Nephron (organoid): ENCODE measurements around the gene SHOC1.
"Not testable (repeated sequence)": the region's sequence is repeated elsewhere in the genome, so short reads cannot be mapped to it uniquely, and the experiment has no call there.

Experiments used
- H3K27ac Mint-ChIP-seq, 3 experiments: 2 replicates each; pipeline ENCODE4 v1.8.0; 2020; ENCODE audit warnings: mixed read lengths in 3 of 3, mild to moderate bottlenecking in 2 of 3, moderate library complexity in 1 of 3
- H3K27me3 Mint-ChIP-seq: 2 replicates; pipeline ENCODE4 v1.8.0; 2021; ENCODE audit warnings: low read depth, mild to moderate bottlenecking, moderate library complexity, mixed read lengths
- H3K36me3 Mint-ChIP-seq: 2 replicates; pipeline ENCODE4 v1.8.0; 2020; ENCODE audit warnings: low read depth, mixed read lengths
- H3K4me1 Mint-ChIP-seq: 2 replicates; pipeline ENCODE4 v1.8.0; 2020; ENCODE audit warnings: mixed read lengths
- H3K4me3 Mint-ChIP-seq, 3 experiments: 2 replicates each; pipeline ENCODE4 v1.8.0; 2020; ENCODE audit warnings: mild to moderate bottlenecking in 3 of 3, mixed read lengths in 3 of 3, moderate library complexity in 2 of 3
- H3K9me3 Mint-ChIP-seq: 2 replicates; pipeline ENCODE4 v1.8.0; 2020; ENCODE audit warnings: mixed read lengths
- CTCF ChIP-seq, 3 experiments: fragments of 200-600 bp; sonication (generic); IDR thresholded peaks; one replicate each; pipeline ENCODE4 v1.5.0; 2021; ENCODE audit warnings: antibody characterized with exemption in 3 of 3; ENCODE audit not compliant: unreplicated experiment in 3 of 3

The SHOC1 gene

DNA sequence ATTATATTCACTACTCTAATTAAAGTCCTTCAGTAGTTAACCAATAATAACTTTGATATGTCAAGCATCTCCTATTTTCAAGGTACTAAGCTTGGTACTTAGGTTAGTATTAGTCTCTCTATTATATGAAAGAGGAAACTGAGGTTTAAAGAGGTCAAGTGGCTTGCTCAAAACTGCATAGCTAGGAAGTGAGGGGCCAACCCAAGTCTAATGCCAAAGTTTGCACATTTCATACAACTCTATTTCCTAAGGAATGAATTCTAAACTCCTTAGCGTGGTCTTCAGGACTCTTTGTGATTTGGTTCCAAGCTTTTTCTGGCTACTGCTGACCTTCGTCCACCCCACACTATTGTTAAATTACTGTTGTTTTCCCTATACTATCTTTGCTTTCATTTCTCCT lies 9.9 kb upstream of the SHOC1 start:
- no peaks in the 10 kb centered on the region for H3K4me1 Mint-ChIP-seq
- H3K27ac Mint-ChIP-seq, result no peak overlapping the region
- no peak for TF ChIP-seq CTCF (IDR thresholded peaks at IDR 0.05; ENCODE audit: unreplicated experiment in 3 of 3)
- H3K27me3 Mint-ChIP-seq, result no peaks in the 10 kb centered on the region
- no peaks in the 10 kb centered on the region for H3K36me3 Mint-ChIP-seq
- H3K4me3 Mint-ChIP-seq, result no peak overlapping the region
- no peaks in the 10 kb centered on the region for H3K9me3 Mint-ChIP-seq

DNA sequence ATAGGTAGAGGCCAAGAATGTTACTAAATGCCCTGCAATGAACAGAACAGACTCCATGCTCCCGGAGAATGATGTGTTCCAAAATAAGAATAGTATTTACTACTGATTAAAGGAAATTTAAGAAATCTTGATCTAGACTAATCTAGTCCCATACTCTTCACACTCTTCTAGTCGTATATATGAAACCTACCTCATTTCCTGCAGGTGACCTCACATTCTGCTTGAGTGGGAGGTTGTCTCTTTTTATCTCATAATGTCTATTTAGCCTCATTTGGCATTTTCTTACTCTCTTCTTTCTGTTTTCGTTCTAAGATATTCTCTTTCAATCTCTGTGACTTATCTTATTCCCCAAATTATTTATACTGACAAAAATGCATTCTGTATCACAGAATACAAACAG lies 9.2 kb upstream of the SHOC1 start:
- Mint-ChIP-seq H3K27ac (no peak overlapping the region), H3K9me3 (no peaks in the 10 kb centered on the region), H3K4me1 (no peaks in the 10 kb centered on the region), H3K27me3 (no peaks in the 10 kb centered on the region), H3K4me3 (no peak overlapping the region), H3K36me3 (no peaks in the 10 kb centered on the region)
- TF ChIP-seq CTCF (IDR thresholded peaks at IDR 0.05; ENCODE audit: unreplicated experiment in 3 of 3), result no peak

- H3K27ac Mint-ChIP-seq, result peak overlapping the region in 2 of 3 experiments; percentile 53 to 93
- no peaks in the 10 kb centered on the region for H3K27me3 Mint-ChIP-seq
- H3K36me3 Mint-ChIP-seq, result no peaks in the 10 kb centered on the region
Observed at GRCh38 chr9:111799915-111800526, 5.3 kb upstream of the SHOC1 start.

DNA sequence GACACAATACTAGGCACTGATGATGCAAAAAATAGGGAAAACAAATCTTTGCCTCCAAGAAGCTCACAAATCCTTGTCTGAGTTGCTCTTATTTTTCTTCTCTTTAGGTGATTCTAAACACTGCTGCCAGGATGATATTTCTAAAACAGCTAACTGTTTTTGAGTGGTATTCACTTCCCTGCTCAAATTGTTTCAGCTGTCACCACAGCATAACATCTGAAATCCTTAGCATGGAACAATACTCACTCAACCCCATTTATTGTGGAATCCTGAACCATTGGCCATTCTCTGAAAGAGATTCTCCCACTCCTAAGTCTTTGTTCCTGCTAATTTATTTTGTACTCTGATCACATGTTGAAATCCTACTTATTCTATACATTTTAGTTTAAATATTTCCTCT lies 4.8 kb upstream of the SHOC1 start:
- no peaks in the 10 kb centered on the region for H3K27me3 Mint-ChIP-seq
- no peak for TF ChIP-seq CTCF (IDR thresholded peaks at IDR 0.05; ENCODE audit: unreplicated experiment in 3 of 3)
- no peak overlapping the region for H3K4me3 Mint-ChIP-seq
- peaks cover 3% of the 10 kb centered on the region for H3K36me3 Mint-ChIP-seq
- H3K9me3 Mint-ChIP-seq, result no peaks in the 10 kb centered on the region
- peak overlapping the region in 1 of 3 experiments; percentile 93 for H3K27ac Mint-ChIP-seq
- no peaks in the 10 kb centered on the region for H3K4me1 Mint-ChIP-seq

More at GRCh38 chr9:111799915-111800526, 5.3 kb upstream of the SHOC1 start:
- no peak for TF ChIP-seq CTCF (IDR thresholded peaks at IDR 0.05; ENCODE audit: unreplicated experiment in 3 of 3)
- Mint-ChIP-seq H3K9me3 (no peaks in the 10 kb centered on the region), H3K4me1 (no peaks in the 10 kb centered on the region), H3K4me3 (no peak overlapping the region)

DNA sequence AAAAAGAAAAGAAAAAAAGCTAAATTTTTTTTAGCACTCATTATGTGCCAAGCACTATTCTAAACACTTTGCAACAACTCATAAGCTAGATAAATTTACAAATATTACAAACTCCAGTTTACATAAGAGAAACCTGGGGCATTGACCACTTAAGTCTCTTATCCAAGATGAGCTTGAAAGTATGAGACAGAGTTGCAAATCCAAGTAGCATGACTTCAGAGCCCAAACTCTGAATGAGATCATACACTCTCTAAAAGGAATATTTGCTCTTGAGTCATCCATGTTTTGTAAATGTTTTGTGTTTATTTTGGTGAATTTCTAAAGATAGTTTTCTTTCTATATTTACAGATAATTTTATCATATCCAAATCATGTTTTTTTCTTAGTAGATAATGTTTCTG lies 4.0 kb upstream of the SHOC1 start:
- H3K4me3 Mint-ChIP-seq, result no peak overlapping the region
- no peaks in the 10 kb centered on the region for H3K27me3 Mint-ChIP-seq
- TF ChIP-seq CTCF (IDR thresholded peaks at IDR 0.05; ENCODE audit: unreplicated experiment in 3 of 3), result no peak
- no peaks in the 10 kb centered on the region for H3K4me1 Mint-ChIP-seq
- no peak overlapping the region for H3K27ac Mint-ChIP-seq
- no peaks in the 10 kb centered on the region for H3K9me3 Mint-ChIP-seq
- peaks cover 3% of the 10 kb centered on the region for H3K36me3 Mint-ChIP-seq

GRCh38 chr9:111795557-111795839 lies 761 bp upstream of the SHOC1 start:
- Mint-ChIP-seq H3K36me3 (peaks cover 8% of the 10 kb centered on the region), H3K9me3 (no peaks in the 10 kb centered on the region), H3K4me3 (no peak overlapping the region), H3K4me1 (no peaks in the 10 kb centered on the region), H3K27me3 (no peaks in the 10 kb centered on the region), H3K27ac (no peak overlapping the region)
- no peak for TF ChIP-seq CTCF (IDR thresholded peaks at IDR 0.05; ENCODE audit: unreplicated experiment in 3 of 3)

- H3K36me3 Mint-ChIP-seq, result peaks cover 18% of the 10 kb centered on the region
- H3K27ac Mint-ChIP-seq, H3K4me1 Mint-ChIP-seq, H3K9me3 Mint-ChIP-seq, H3K27me3 Mint-ChIP-seq, H3K4me3 Mint-ChIP-seq: not testable (repeated sequence)
Observed at GRCh38 chr9:111791821-111792220, 2.9 kb downstream of the SHOC1 start.
